IgD-negative memory B cell (primary cell): ENCODE measurements around the gene DCTPP1. TPM values are rescaled to one million over a fixed set of nuclear protein-coding genes. Genes with fewer than 3 reads are reported as not detected.

Experiments
- H3K27ac Mint-ChIP-seq, 3 donors: one replicate each; pipeline ENCODE4 v1.8.0; 2020 to 2022; ENCODE audit warnings: mild to moderate bottlenecking in 3 of 3, mixed read lengths in 3 of 3, moderate library complexity in 1 of 3
- H3K27me3 Mint-ChIP-seq: one replicate; pipeline ENCODE4 v1.8.0; 2021; ENCODE audit warnings: mixed read lengths
- H3K36me3 Mint-ChIP-seq: one replicate; pipeline ENCODE4 v1.8.0; 2020; ENCODE audit warnings: mild to moderate bottlenecking, mixed read lengths
- H3K4me1 Mint-ChIP-seq, 3 donors: one replicate each; pipeline ENCODE4 v1.8.0; 2020 to 2022; ENCODE audit warnings: mixed read lengths in 3 of 3, mild to moderate bottlenecking in 1 of 3
- H3K4me3 Mint-ChIP-seq, 4 donors: one replicate each; pipeline ENCODE4 v1.8.0; 2020 to 2022; ENCODE audit warnings: mild to moderate bottlenecking in 4 of 4, mixed read lengths in 4 of 4, moderate library complexity in 3 of 4
- H3K9me3 Mint-ChIP-seq, 3 donors: one replicate each; pipeline ENCODE4 v1.8.0; 2020 to 2021; ENCODE audit warnings: mixed read lengths in 3 of 3, mild to moderate bottlenecking in 1 of 3
- polyA plus RNA-seq: library from polyadenylated mRNA; unstranded; fragments of 300-500 nt; fragmentation: Illumina TruSeq; gene quantifications from one replicate; pipeline ENCODE4 v1.2.3, GENCODE V29; 2021

The DCTPP1 gene
- polyA plus RNA-seq, 1 donor from 2014 or later = 137 TPM

- no peaks in the 10 kb centered on the region for H3K9me3 Mint-ChIP-seq
- H3K4me1 Mint-ChIP-seq = peaks cover 17 to 26% (median 23%) of the 10 kb centered on the region in 3 donors
- peak overlapping the region; percentile 96 to 99 (median 97) for H3K4me3 Mint-ChIP-seq
- peaks cover 3% of the 10 kb centered on the region for H3K36me3 Mint-ChIP-seq
- H3K27ac Mint-ChIP-seq = peak overlapping the region; percentile 99 to 100 (median 100)
- no peaks in the 10 kb centered on the region for H3K27me3 Mint-ChIP-seq
Measured at GRCh38 chr16:30377050-30377811, 52.6 kb downstream of the DCTPP1 start.

- Mint-ChIP-seq H3K27me3 (no peaks in the 10 kb centered on the region), H3K27ac (peak overlapping the region in 1 of 3 donors; percentile 99), H3K4me1 (peaks cover 16 to 27% (median 26%) of the 10 kb centered on the region in 3 donors), H3K36me3 (peaks cover 3% of the 10 kb centered on the region), H3K9me3 (no peaks in the 10 kb centered on the region), H3K4me3 (peak overlapping the region in 1 of 4 donors; percentile 96)
Measured at GRCh38 chr16:30376461-30376902, 53.3 kb downstream of the DCTPP1 start.

GRCh38 chr16:30375864-30376263, 54.0 kb downstream of the DCTPP1 start:
- H3K27me3 Mint-ChIP-seq = no peaks in the 10 kb centered on the region
- peak overlapping the region in 2 of 3 donors; percentile 7 to 23 for H3K27ac Mint-ChIP-seq
- H3K36me3 Mint-ChIP-seq = peaks cover 3% of the 10 kb centered on the region
- peaks cover 17 to 29% (median 28%) of the 10 kb centered on the region in 3 donors for H3K4me1 Mint-ChIP-seq
- H3K9me3 Mint-ChIP-seq = no peaks in the 10 kb centered on the region
- no peak overlapping the region for H3K4me3 Mint-ChIP-seq

- peaks cover 12 to 21% (median 21%) of the 10 kb centered on the region in 3 donors for H3K4me1 Mint-ChIP-seq
- no peaks in the 10 kb centered on the region for H3K36me3 Mint-ChIP-seq
- no peaks in the 10 kb centered on the region for H3K27me3 Mint-ChIP-seq
- H3K4me3 Mint-ChIP-seq = peak within 1 kb of the TSS in 1 of 4 donors; percentile 37
- no peaks in the 10 kb centered on the region for H3K9me3 Mint-ChIP-seq
- peak within 1 kb of the TSS in 1 of 3 donors; percentile 23 for H3K27ac Mint-ChIP-seq
Measured at GRCh38 chr16:30374538-30374937, 55.3 kb downstream of the DCTPP1 start, which contains the start of gene MYL11. MYL11 (plus strand) TSS chr16:30374802; CDS start chr16:30374858, 56 bp downstream.

Other genes starting within 250 kb of the DCTPP1 start
- gene CORO1A, start 246.4 kb downstream of the DCTPP1 start, polyA plus RNA-seq = 1,353 TPM
- 264 TPM for gene BOLA2B, start 236.4 kb downstream of the DCTPP1 start, polyA plus RNA-seq
- gene SLX1A, start 236.2 kb downstream of the DCTPP1 start, polyA plus RNA-seq = 83.5 TPM
- gene SULT1A3, start 230.8 kb downstream of the DCTPP1 start, polyA plus RNA-seq = 1.9 TPM
- gene NPIPB13, start 181.6 kb downstream of the DCTPP1 start, polyA plus RNA-seq = 1.3 TPM
- gene CD2BP2, start 74.7 kb downstream of the DCTPP1 start, polyA plus RNA-seq = 42.7 TPM
- gene TBC1D10B, start 59.5 kb downstream of the DCTPP1 start, polyA plus RNA-seq = 11.3 TPM
- gene MYL11, start 55.2 kb downstream of the DCTPP1 start, polyA plus RNA-seq = 1.7 TPM
- gene SEPTIN1, start 47.5 kb downstream of the DCTPP1 start, polyA plus RNA-seq = 161 TPM
- gene ZNF48, start 34.6 kb downstream of the DCTPP1 start, polyA plus RNA-seq = 9.7 TPM
- gene ZNF771, start 22.4 kb downstream of the DCTPP1 start, polyA plus RNA-seq = 4.8 TPM
- 64.0 TPM for gene SEPHS2, start 15.8 kb upstream of the DCTPP1 start, polyA plus RNA-seq
- 51.9 TPM for gene ITGAL, start 42.7 kb upstream of the DCTPP1 start, polyA plus RNA-seq
- gene ZNF768, start 96.5 kb upstream of the DCTPP1 start, polyA plus RNA-seq = 12.7 TPM
- 14.8 TPM for gene ZNF747, start 104.8 kb upstream of the DCTPP1 start, polyA plus RNA-seq
- 6.2 TPM for gene ZNF764, start 128.3 kb upstream of the DCTPP1 start, polyA plus RNA-seq
- gene ZNF688, start 141.7 kb upstream of the DCTPP1 start, polyA plus RNA-seq = 40.7 TPM
- 2.9 TPM for gene ZNF785, start 155.7 kb upstream of the DCTPP1 start, polyA plus RNA-seq
- 12.8 TPM for gene ZNF689, start 180.4 kb upstream of the DCTPP1 start, polyA plus RNA-seq
- gene PRR14, start 220.9 kb upstream of the DCTPP1 start, polyA plus RNA-seq = 27.6 TPM
- 7.1 TPM for gene FBRS, start 228.4 kb upstream of the DCTPP1 start, polyA plus RNA-seq